ENCODE measurements around the gene MED26.

The MED26 gene

GRCh38 chr19:16595097-16595496, 32.9 kb downstream of the MED26 start:
- Histone ChIP-seq H3K27ac (no peak overlapping the region), H3K9me3 (ENCODE audit: low read depth, low read length) (no peaks in the 10 kb centered on the region), H3K4me3 (no peak overlapping the region), H3K36me3 (ENCODE audit: insufficient read depth, low read length) (no peaks in the 10 kb centered on the region), H3K9ac (ENCODE audit: insufficient read length) (no peak overlapping the region)
- no peak for TF ChIP-seq FOXP2 (optimal IDR thresholded peaks at IDR 0.05; ENCODE audit: control extremely low read depth, extremely low read length, insufficient read depth)
- no peak for TF ChIP-seq POLR2AphosphoS5 (IDR thresholded peaks at IDR 0.05; ENCODE audit: borderline replicate concordance, low read depth, low read length)
- TF ChIP-seq EZH2 (IDR thresholded peaks at IDR 0.05) = no peak
- DNase-seq (ENCODE audit: low read depth, low spot score) = no peak

- no peak for DNase-seq (ENCODE audit: low read depth, low spot score)
- H3K27ac ChIP-seq = no peak overlapping the region
- no peak overlapping the region for H3K9ac ChIP-seq (ENCODE audit: insufficient read length)
- no peak overlapping the region for H3K4me3 ChIP-seq
- no peaks in the 10 kb centered on the region for H3K9me3 ChIP-seq (ENCODE audit: low read depth, low read length)
- TF ChIP-seq EZH2 (IDR thresholded peaks at IDR 0.05) (no peak), FOXP2 (optimal IDR thresholded peaks at IDR 0.05; ENCODE audit: control extremely low read depth, extremely low read length, insufficient read depth) (no peak), POLR2AphosphoS5 (IDR thresholded peaks at IDR 0.05; ENCODE audit: borderline replicate concordance, low read depth, low read length) (no peak)
- no peaks in the 10 kb centered on the region for H3K36me3 ChIP-seq (ENCODE audit: insufficient read depth, low read length)
Measured at GRCh38 chr19:16594681-16595091, 33.3 kb downstream of the MED26 start.

GRCh38 chr19:16594131-16594586, 33.8 kb downstream of the MED26 start:
- no peak for DNase-seq (ENCODE audit: low read depth, low spot score)
- Histone ChIP-seq H3K4me3 (no peak overlapping the region), H3K36me3 (ENCODE audit: insufficient read depth, low read length) (no peaks in the 10 kb centered on the region), H3K9me3 (ENCODE audit: low read depth, low read length) (no peaks in the 10 kb centered on the region), H3K9ac (ENCODE audit: insufficient read length) (no peak overlapping the region), H3K27ac (no peak overlapping the region)
- TF ChIP-seq POLR2AphosphoS5 (IDR thresholded peaks at IDR 0.05; ENCODE audit: borderline replicate concordance, low read depth, low read length) (no peak), EZH2 (IDR thresholded peaks at IDR 0.05) (no peak), FOXP2 (optimal IDR thresholded peaks at IDR 0.05; ENCODE audit: control extremely low read depth, extremely low read length, insufficient read depth) (no peak)

- Histone ChIP-seq H3K9ac (ENCODE audit: insufficient read length) (no peak overlapping the region), H3K9me3 (ENCODE audit: low read depth, low read length) (no peaks in the 10 kb centered on the region), H3K4me3 (no peak overlapping the region), H3K27ac (no peak overlapping the region), H3K36me3 (ENCODE audit: insufficient read depth, low read length) (no peaks in the 10 kb centered on the region)
- no peak for DNase-seq (ENCODE audit: low read depth, low spot score)
- TF ChIP-seq POLR2AphosphoS5 (IDR thresholded peaks at IDR 0.05; ENCODE audit: borderline replicate concordance, low read depth, low read length) (no peak), FOXP2 (optimal IDR thresholded peaks at IDR 0.05; ENCODE audit: control extremely low read depth, extremely low read length, insufficient read depth) (no peak), EZH2 (IDR thresholded peaks at IDR 0.05) (no peak)
Measured at GRCh38 chr19:16593181-16593580, 34.8 kb downstream of the MED26 start.

- Histone ChIP-seq H3K9ac (ENCODE audit: insufficient read length) (no peak overlapping the region), H3K9me3 (ENCODE audit: low read depth, low read length) (no peaks in the 10 kb centered on the region), H3K27ac (no peak overlapping the region), H3K36me3 (ENCODE audit: insufficient read depth, low read length) (no peaks in the 10 kb centered on the region), H3K4me3 (no peak overlapping the region)
- no peak for DNase-seq (ENCODE audit: low read depth, low spot score)
- TF ChIP-seq FOXP2 (optimal IDR thresholded peaks at IDR 0.05; ENCODE audit: control extremely low read depth, extremely low read length, insufficient read depth) (no peak), POLR2AphosphoS5 (IDR thresholded peaks at IDR 0.05; ENCODE audit: borderline replicate concordance, low read depth, low read length) (no peak), EZH2 (IDR thresholded peaks at IDR 0.05) (no peak)
Measured at GRCh38 chr19:16591803-16592556, 36.0 kb downstream of the MED26 start.

GRCh38 chr19:16590876-16591802, 36.9 kb downstream of the MED26 start:
- no peak for DNase-seq (ENCODE audit: low read depth, low spot score)
- no peaks in the 10 kb centered on the region for H3K36me3 ChIP-seq (ENCODE audit: insufficient read depth, low read length)
- TF ChIP-seq POLR2AphosphoS5 (IDR thresholded peaks at IDR 0.05; ENCODE audit: borderline replicate concordance, low read depth, low read length) (no peak), FOXP2 (optimal IDR thresholded peaks at IDR 0.05; ENCODE audit: control extremely low read depth, extremely low read length, insufficient read depth) (no peak), EZH2 (IDR thresholded peaks at IDR 0.05) (no peak)
- H3K27ac ChIP-seq = no peak overlapping the region
- H3K9me3 ChIP-seq (ENCODE audit: low read depth, low read length) = no peaks in the 10 kb centered on the region
- H3K9ac ChIP-seq (ENCODE audit: insufficient read length) = no peak overlapping the region
- H3K4me3 ChIP-seq = no peak overlapping the region

- no peaks in the 10 kb centered on the region for H3K9me3 ChIP-seq (ENCODE audit: low read depth, low read length)
- H3K4me3 ChIP-seq = no peak overlapping the region
- TF ChIP-seq FOXP2 (optimal IDR thresholded peaks at IDR 0.05; ENCODE audit: control extremely low read depth, extremely low read length, insufficient read depth) = no peak
- no peak for TF ChIP-seq EZH2 (IDR thresholded peaks at IDR 0.05)
- no peak for TF ChIP-seq POLR2AphosphoS5 (IDR thresholded peaks at IDR 0.05; ENCODE audit: borderline replicate concordance, low read depth, low read length)
- DNase-seq (ENCODE audit: low read depth, low spot score) = no peak
- no peak overlapping the region for H3K9ac ChIP-seq (ENCODE audit: insufficient read length)
- no peak overlapping the region for H3K27ac ChIP-seq
- H3K36me3 ChIP-seq (ENCODE audit: insufficient read depth, low read length) = no peaks in the 10 kb centered on the region
Measured at GRCh38 chr19:16589917-16590316, 38.1 kb downstream of the MED26 start.

All from SK-N-MC (cell line).